ENCODE results near the gene AGMO. TPM values are rescaled to one million over a fixed set of nuclear protein-coding genes. Genes with fewer than 3 reads are reported as not detected.

Gene AGMO
- total RNA-seq, 2 donors from 2014 or later = 0.27 to 13.5 TPM

GRCh38 chr7:15558756-15559155 is 3.1 kb downstream of the AGMO start:
- H3K4me1 ChIP-seq (replicated peaks) = no peaks in the 10 kb centered on the region
- H3K9me3 ChIP-seq = no peaks in the 10 kb centered on the region
- intact Hi-C loops (cut with DNase I) = no loop called here
- no peaks in the 10 kb centered on the region for H3K36me3 ChIP-seq
- no peaks in the 10 kb centered on the region for H3K27me3 ChIP-seq (replicated peaks; ENCODE audit: insufficient read depth)
- TF ChIP-seq POLR2A (IDR thresholded peaks at IDR 0.05) (no peak), CTCF (IDR thresholded peaks at IDR 0.05) (no peak), POLR2AphosphoS5 (IDR thresholded peaks at IDR 0.05) (no peak)
- no peak for DNase-seq (ENCODE audit: low spot score)
- no peak overlapping the region for H3K27ac ChIP-seq
- WGBS = 89% methylated on average over 2 of the region's 2 CpGs
- no peak overlapping the region for H3K4me3 ChIP-seq

- H3K9me3 ChIP-seq = no peaks in the 10 kb centered on the region
- no peaks in the 10 kb centered on the region for H3K36me3 ChIP-seq
- DNase-seq (ENCODE audit: low spot score) = no peak
- no peak overlapping the region for H3K27ac ChIP-seq
- no peaks in the 10 kb centered on the region for H3K4me1 ChIP-seq (replicated peaks)
- H3K4me3 ChIP-seq = no peak overlapping the region
- no peaks in the 10 kb centered on the region for H3K27me3 ChIP-seq (replicated peaks; ENCODE audit: insufficient read depth)
- no peak for TF ChIP-seq POLR2A (IDR thresholded peaks at IDR 0.05)
- TF ChIP-seq CTCF (IDR thresholded peaks at IDR 0.05) = no peak
- no peak for TF ChIP-seq POLR2AphosphoS5 (IDR thresholded peaks at IDR 0.05)
- intact Hi-C loops (cut with DNase I) = no loop called here
These were observed 4.1 kb downstream of the AGMO start for GRCh38 chr7:15557686-15558085.

- H3K4me1 ChIP-seq (replicated peaks) = no peaks in the 10 kb centered on the region
- H3K4me3 ChIP-seq = no peak overlapping the region
- no peak for DNase-seq (ENCODE audit: low spot score)
- no peak overlapping the region for H3K27ac ChIP-seq
- intact Hi-C loops (cut with DNase I) = no loop called here
- WGBS = 86% methylated on average over 8 of the region's 8 CpGs
- no peaks in the 10 kb centered on the region for H3K36me3 ChIP-seq
- no peak for TF ChIP-seq CTCF (IDR thresholded peaks at IDR 0.05)
- no peak for TF ChIP-seq POLR2AphosphoS5 (IDR thresholded peaks at IDR 0.05)
- no peak for TF ChIP-seq POLR2A (IDR thresholded peaks at IDR 0.05)
- H3K27me3 ChIP-seq (replicated peaks; ENCODE audit: insufficient read depth) = no peaks in the 10 kb centered on the region
- H3K9me3 ChIP-seq = no peaks in the 10 kb centered on the region
These were observed 4.6 kb downstream of the AGMO start for GRCh38 chr7:15557186-15557585.

- intact Hi-C loops (cut with DNase I) = no loop called here
- TF ChIP-seq POLR2AphosphoS5 (IDR thresholded peaks at IDR 0.05) (no peak), POLR2A (IDR thresholded peaks at IDR 0.05) (no peak), CTCF (IDR thresholded peaks at IDR 0.05) (no peak)
- no peak overlapping the region for H3K27ac ChIP-seq
- no peaks in the 10 kb centered on the region for H3K27me3 ChIP-seq (replicated peaks; ENCODE audit: insufficient read depth)
- H3K36me3 ChIP-seq = no peaks in the 10 kb centered on the region
- H3K9me3 ChIP-seq = no peaks in the 10 kb centered on the region
- H3K4me1 ChIP-seq (replicated peaks) = no peaks in the 10 kb centered on the region
- no peak for DNase-seq (ENCODE audit: low spot score)
- WGBS = 63% methylated on average over 4 of the region's 4 CpGs
- no peak overlapping the region for H3K4me3 ChIP-seq
These were observed 5.3 kb downstream of the AGMO start for GRCh38 chr7:15556339-15557105.

- intact Hi-C loops (cut with DNase I) = no loop called here
- Histone ChIP-seq H3K27ac (no peak overlapping the region), H3K9me3 (no peaks in the 10 kb centered on the region), H3K27me3 (replicated peaks; ENCODE audit: insufficient read depth) (no peaks in the 10 kb centered on the region), H3K4me1 (replicated peaks) (no peaks in the 10 kb centered on the region), H3K4me3 (no peak overlapping the region), H3K36me3 (no peaks in the 10 kb centered on the region)
- TF ChIP-seq POLR2A (IDR thresholded peaks at IDR 0.05) (no peak), POLR2AphosphoS5 (IDR thresholded peaks at IDR 0.05) (no peak), CTCF (IDR thresholded peaks at IDR 0.05) (no peak)
- WGBS = 31% methylated on average over 4 of the region's 4 CpGs
- no peak for DNase-seq (ENCODE audit: low spot score)
These were observed 6.4 kb downstream of the AGMO start for GRCh38 chr7:15555381-15555859.

All from prostate gland (tissue), 2 donors.